A549 (cell line): Measurements from ENCODE around the gene DOK6. TPM values are rescaled to one million over a fixed set of nuclear protein-coding genes. Genes with fewer than 3 reads are reported as not detected.

Experiments used
- ATAC-seq, 2 experiments: fragments of 200-7000 bp in 1 of 2; fragments of >200 bp in 1 of 2; cut with Nextera tagmentation in 1 of 2; cut with Tn5 transposase in 1 of 2; 3 replicates each; pipeline versions ENCODE4 v1.8.0 to v1.9.1; 2018 to 2020; ENCODE audit warnings: mild to moderate bottlenecking in 1 of 2, moderate library complexity in 1 of 2
- CTCF ChIA-PET: fragments of 300-600 bp; sonication (Branson Sonifier 250); formaldehyde crosslinking; extraction: SDS; loops from one replicate; lab custom pipeline; 2021; ENCODE audit warnings: antibody characterized with exemption, inconsistent platforms; lab: Yijun Ruan, JAX
- POLR2A ChIA-PET: fragments of 350-600 bp; formaldehyde crosslinking; extraction: SDS; loops from one replicate; lab custom pipeline; 2021; ENCODE audit warnings: antibody characterized with exemption, inconsistent platforms; lab: Yijun Ruan, JAX
- DNase-seq, 2 experiments: peaks; one replicate each; pipeline versions ENCODE4 v3.0.0 to v3.0.0-alpha.2; 2011 to 2016; ENCODE audit warnings: low read depth in 1 of 2, low spot score in 1 of 2
- FAIRE-seq: peaks from 2 replicates; lab custom pipeline; 2011; peaks lifted over from hg19 to GRCh38; lab: Jason Lieb, UNC
- H3K27ac ChIP-seq, 2 experiments: fragments of >200 bp; sonication (Bioruptor Twin); formaldehyde crosslinking; 3 replicates each; pipeline ENCODE4 v1.5.1; 2016 to 2017
- H3K4me1 ChIP-seq: fragments of >200 bp; sonication (Bioruptor Twin); formaldehyde crosslinking; 3 replicates; pipeline ENCODE4 v1.6.1; 2016
- H3K4me2 ChIP-seq: fragments of >200 bp; sonication (Bioruptor Twin); formaldehyde crosslinking; 3 replicates; pipeline ENCODE4 v1.6.1; 2016
- H3K4me3 ChIP-seq: fragments of >200 bp; sonication (Bioruptor Twin); formaldehyde crosslinking; 3 replicates; pipeline ENCODE4 v1.5.1; 2016
- H3K9me3 ChIP-seq: fragments of >200 bp; sonication (Bioruptor Twin); formaldehyde crosslinking; 3 replicates; pipeline ENCODE4 v1.6.1; 2016
- CBX8 ChIP-seq: fragments of 200-600 bp; sonication (generic); IDR thresholded peaks from 2 replicates; pipeline ENCODE4 v1.6.1; 2016
- CHD4 ChIP-seq: fragments of 200-600 bp; sonication (generic); IDR thresholded peaks from 2 replicates; pipeline ENCODE4 v1.6.1; 2016; ENCODE audit warnings: antibody characterized with exemption, mild to moderate bottlenecking, borderline replicate concordance
- FOSL2 ChIP-seq, 2 experiments: fragments of 450-650 bp in 1 of 2; fragments of >200 bp in 1 of 2; sonication (Bioruptor Twin) in 1 of 2; formaldehyde crosslinking; IDR thresholded peaks; 2 replicates each; pipeline versions ENCODE4 v1.5.0 to v1.6.1; 2016 to 2020; ENCODE audit warnings: mild to moderate bottlenecking in 1 of 2, moderate library complexity in 1 of 2
- HEYL ChIP-seq: fragments of 250-450 bp; sonication (Bioruptor Pico); IDR thresholded peaks from 2 replicates; pipeline ENCODE4 v1.8.0; 2021; ENCODE audit warnings: mild to moderate bottlenecking, moderate library complexity
- HMGXB4 ChIP-seq: fragments of 250-450 bp; sonication (Bioruptor Pico); IDR thresholded peaks from 2 replicates; pipeline ENCODE4 v1.5.0; 2021; ENCODE audit warnings: mild to moderate bottlenecking, moderate library complexity, borderline replicate concordance
- HOXA7 ChIP-seq: fragments of 250-450 bp; sonication (Bioruptor Pico); IDR thresholded peaks from 2 replicates; pipeline ENCODE4 v1.5.0; 2020; ENCODE audit warnings: mild to moderate bottlenecking, moderate library complexity
- JUN ChIP-seq, 2 experiments: fragments of >200 bp; sonication (Bioruptor Twin); formaldehyde crosslinking; IDR thresholded peaks; 2 replicates in 1 of 2; 3 replicates in 1 of 2; pipeline ENCODE4 v1.6.1; 2016 to 2017
- KDM1A ChIP-seq: fragments of 200-600 bp; sonication (generic); IDR thresholded peaks from 2 replicates; pipeline ENCODE4 v1.6.1; 2016; ENCODE audit warnings: low read depth, mild to moderate bottlenecking
- KDM5A ChIP-seq: fragments of 200-600 bp; sonication (generic); IDR thresholded peaks from 2 replicates; pipeline ENCODE4 v1.6.1; 2016; ENCODE audit warnings: antibody characterized with exemption, mild to moderate bottlenecking
- MAFK ChIP-seq: fragments of 450-650 bp; IDR thresholded peaks from 2 replicates; pipeline ENCODE4 v1.6.1; 2014; ENCODE audit not compliant: partially characterized antibody
- NFE2L2 ChIP-seq: fragments of 150-350 bp; conservative IDR thresholded peaks from 2 replicates; pipeline ENCODE4 v1.6.1; 2014; ENCODE audit warnings: low read length
- PHF8 ChIP-seq: fragments of 200-600 bp; sonication (generic); IDR thresholded peaks from 2 replicates; pipeline ENCODE4 v1.6.1; 2016; ENCODE audit warnings: low read depth, mild to moderate bottlenecking, antibody characterized with exemption, moderate library complexity, borderline replicate concordance
- POLR2AphosphoS2 ChIP-seq: conservative IDR thresholded peaks from 2 replicates; pipeline ENCODE4 v1.6.1; 2012; ENCODE audit warnings: low read length, improper control_type of control experiment, inconsistent platforms
- RAD21 ChIP-seq, 2 experiments: fragments of >200 bp in 1 of 2; sonication (Bioruptor Twin) in 1 of 2; formaldehyde crosslinking in 1 of 2; IDR thresholded peaks in 1 of 2; conservative IDR thresholded peaks in 1 of 2; 2 replicates in 1 of 2; 3 replicates in 1 of 2; pipeline ENCODE4 v1.6.1; 2012 to 2018; ENCODE audit warnings: inconsistent platforms in 1 of 2
- RNF2 ChIP-seq: fragments of 200-600 bp; sonication (generic); IDR thresholded peaks from 2 replicates; pipeline ENCODE4 v1.6.1; 2016; ENCODE audit warnings: low read depth, mild to moderate bottlenecking, antibody characterized with exemption, moderate library complexity, borderline replicate concordance
- ZC3H11A ChIP-seq: fragments of 450-650 bp; IDR thresholded peaks from 2 replicates; pipeline ENCODE4 v1.6.1; 2014; ENCODE audit warnings: antibody characterized with exemption, mild to moderate bottlenecking
- ZSCAN20 ChIP-seq: fragments of 250-450 bp; sonication (Bioruptor Pico); IDR thresholded peaks from 2 replicates; pipeline ENCODE4 v1.8.0; 2022; ENCODE audit warnings: mild to moderate bottlenecking, moderate library complexity
- WGBS: methylation state at CpG from one replicate; pipeline ENCODE4 v1.1.6; 2017; ENCODE audit errors: missing lambda C conversion rate; 5-methylcytosine and 5-hydroxymethylcytosine counted together
- polyA plus RNA-seq, 4 experiments: library from polyadenylated mRNA; depleted of rRNA in 3 of 4; stranded (reverse); fragments of >200 nt; fragmentation: RNase III in 1 of 4; extraction: RNeasy Plus Mini Kit Qiagen cat#74134 plus additional on column Dnase treatment in 1 of 4; gene quantifications; 2 replicates in 3 of 4; 3 replicates in 1 of 4; pipeline ENCODE4 v1.2.3, GENCODE V29; 2011 to 2017
- TF ChIP-seq, protein P1 (sequence below): fragments of 150-350 bp; IDR thresholded peaks from 2 replicates; pipeline ENCODE4 v1.6.1; 2014; ENCODE audit warnings: low read depth, mild to moderate bottlenecking, low read length

The DOK6 gene
- polyA plus RNA-seq, 2 of the 4 experiments (the other 2 are of a cell fraction): not detected

GRCh38 chr18:69626171-69626570 is 225.5 kb downstream of the DOK6 start:
- no peaks in the 10 kb centered on the region for H3K4me1 ChIP-seq
- FAIRE-seq: no peak
- no peaks in the 10 kb centered on the region for H3K9me3 ChIP-seq
- ATAC-seq: no peak
- 64% methylated on average over 3 of the region's 3 CpGs for WGBS
- POLR2A ChIA-PET: no interaction called here
- TF ChIP-seq RAD21 (conservative IDR thresholded peaks at IDR 0.05 in 1 of 2, IDR thresholded peaks at IDR 0.05 in 1 of 2) (no peak), HOXA7 (CRISPR knock-in tag) (no peak), ZSCAN20 (CRISPR knock-in tag) (no peak), RNF2 (no peak), PHF8 (no peak)
- TF ChIP-seq, all 56 proteins: peak for 0
- Histone ChIP-seq H3K27ac (no peak overlapping the region), H3K4me2 (no peak overlapping the region), H3K4me3 (no peak overlapping the region)
- CTCF ChIA-PET: interaction anchor here (0.6 kb wide), 1 partner anchor 1573 kb away, joined by 3 read pairs; no protein-coding TSS in a partner anchor
- no peak for DNase-seq

DNA sequence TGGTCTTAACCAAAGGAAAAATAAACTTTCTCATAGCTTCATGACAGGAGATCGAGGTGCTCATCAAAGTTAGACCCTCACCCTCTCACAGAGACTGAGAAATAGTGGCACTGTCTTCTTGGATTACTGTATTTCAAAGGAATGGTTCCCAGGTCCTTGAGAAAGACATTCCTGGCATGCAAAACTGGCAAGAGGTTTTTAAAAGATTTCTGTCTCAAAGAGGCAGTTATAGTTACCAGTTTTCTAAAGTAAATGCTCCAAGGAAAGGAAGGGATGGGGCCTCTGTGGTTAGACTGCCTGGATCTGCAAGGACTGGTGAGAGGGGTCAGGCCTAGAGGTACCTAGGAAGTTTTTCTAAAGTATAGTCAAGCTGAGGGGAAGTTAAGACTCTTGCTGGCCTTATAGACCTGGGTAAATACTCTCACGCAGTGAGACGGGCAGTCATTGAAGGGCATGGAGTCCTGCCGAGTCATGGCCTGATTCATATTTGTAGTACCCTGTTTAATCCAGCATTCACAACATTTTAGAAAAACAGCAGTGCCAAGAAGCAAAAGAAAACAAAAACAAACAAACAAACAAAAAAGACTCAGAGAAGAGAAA is 226.1 kb downstream of the DOK6 start:
- ChIA-PET POLR2A (no interaction called here), CTCF (no interaction called here)
- Histone ChIP-seq H3K4me3 (no peak overlapping the region), H3K27ac (no peak overlapping the region), H3K9me3 (no peaks in the 10 kb centered on the region), H3K4me2 (no peak overlapping the region), H3K4me1 (no peaks in the 10 kb centered on the region)
- no peak for FAIRE-seq
- peak in 1 of 2 experiments; percentile 0 for DNase-seq
- ATAC-seq: no peak
- TF ChIP-seq HMGXB4 (CRISPR knock-in tag): no peak
- TF ChIP-seq, protein P1, sequence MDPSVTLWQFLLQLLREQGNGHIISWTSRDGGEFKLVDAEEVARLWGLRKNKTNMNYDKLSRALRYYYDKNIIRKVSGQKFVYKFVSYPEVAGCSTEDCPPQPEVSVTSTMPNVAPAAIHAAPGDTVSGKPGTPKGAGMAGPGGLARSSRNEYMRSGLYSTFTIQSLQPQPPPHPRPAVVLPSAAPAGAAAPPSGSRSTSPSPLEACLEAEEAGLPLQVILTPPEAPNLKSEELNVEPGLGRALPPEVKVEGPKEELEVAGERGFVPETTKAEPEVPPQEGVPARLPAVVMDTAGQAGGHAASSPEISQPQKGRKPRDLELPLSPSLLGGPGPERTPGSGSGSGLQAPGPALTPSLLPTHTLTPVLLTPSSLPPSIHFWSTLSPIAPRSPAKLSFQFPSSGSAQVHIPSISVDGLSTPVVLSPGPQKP: no peak
- WGBS: 49% methylated on average over 4 of the region's 4 CpGs

DNA sequence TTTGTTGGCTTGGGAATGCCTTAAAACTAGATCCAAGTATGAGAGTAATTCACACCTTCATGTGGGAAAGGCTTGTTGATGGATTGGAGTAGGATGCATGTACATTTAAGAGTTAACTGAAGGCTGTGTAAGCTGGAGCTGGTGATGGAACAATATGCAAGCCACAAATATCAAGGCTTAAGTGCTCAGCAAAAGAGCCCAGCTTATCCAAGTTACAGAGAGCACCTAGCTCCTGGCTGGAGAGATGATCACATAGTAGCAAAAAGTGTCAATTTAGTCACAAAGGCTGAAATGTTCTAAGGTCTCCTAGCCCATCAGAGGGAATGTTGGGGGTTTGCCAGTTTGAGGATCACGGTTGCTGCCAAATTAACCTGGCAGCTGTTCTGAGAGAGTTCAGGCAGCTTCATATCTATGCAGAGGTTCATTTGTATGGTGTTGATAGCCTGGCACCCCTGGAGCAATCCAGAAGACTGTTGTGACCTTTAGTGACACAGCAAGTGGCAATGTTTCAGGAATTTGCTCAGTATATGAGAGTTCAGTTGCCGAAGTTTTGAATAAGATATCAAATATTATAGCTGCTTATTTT is 228.2 kb downstream of the DOK6 start:
- no peaks in the 10 kb centered on the region for H3K9me3 ChIP-seq
- POLR2A ChIA-PET: no interaction called here
- TF ChIP-seq NFE2L2 (no peak), KDM1A (no peak), JUN (IDR thresholded peaks at IDR 0.05) (no peak), KDM5A (no peak), ZC3H11A (no peak), MAFK (no peak), CHD4 (no peak), CBX8 (no peak), FOSL2 (IDR thresholded peaks at IDR 0.05) (no peak), FOSL2 (CRISPR knock-in tag; IDR thresholded peaks at IDR 0.05) (no peak), POLR2AphosphoS2 (no peak), HEYL (CRISPR knock-in tag) (no peak)
- TF ChIP-seq, protein P1: no peak
- no peak for FAIRE-seq
- ATAC-seq: no peak
- 66% methylated on average over 2 of the region's 2 CpGs for WGBS
- CTCF ChIA-PET: no interaction called here
- H3K27ac ChIP-seq: no peak overlapping the region
- no peaks in the 10 kb centered on the region for H3K4me1 ChIP-seq
- no peak overlapping the region for H3K4me3 ChIP-seq
- DNase-seq: no peak
- H3K4me2 ChIP-seq: no peak overlapping the region
